ENCODE data around the gene PCDHGB2. TPM values are rescaled to one million over a fixed set of nuclear protein-coding genes. Genes with fewer than 3 reads are reported as not detected.
"Not testable (repeated sequence)": the region's sequence is repeated elsewhere in the genome, so short reads cannot be mapped to it uniquely, and the experiment has no call there.

PCDHGB2 gene
- total RNA-seq, 1 experiment from 2014 or later, result 4.1 TPM

- Mint-ChIP-seq H3K9me3 (peaks cover 66% of the 10 kb centered on the region), H3K27me3 (ENCODE audit: low read depth) (peaks cover 21% of the 10 kb centered on the region), H3K36me3 (peaks cover 76% of the 10 kb centered on the region), H3K4me3 (no peak overlapping the region), H3K4me1 (0 out of 2 replicates have a peak, but pooled peaks cover 3% of the 10 kb centered on the region), H3K27ac (no peak overlapping the region)
- ATAC-seq (no peak), DNase-seq (ENCODE audit: low spot score) (no peak)
- ChIA-PET CTCF (interaction anchor here (1.2 to 1.5 kb wide), 3 partner anchors 10 to 238 kb away, joined by 3 to 4 read pairs (median 4); partner anchors contain the start of genes PCDHGA10 and PCDHGA9), POLR2A (no interaction called here)
- TF ChIP-seq NR2C2 (CRISPR knock-in tag; IDR thresholded peaks at IDR 0.05) (no peak), CTCF (IDR thresholded peaks at IDR 0.05) (no peak)
Measured at GRCh38 chr5:141393267-141393666, 33.5 kb downstream of the PCDHGB2 start.

- H3K27me3 Mint-ChIP-seq (ENCODE audit: low read depth), result peaks cover 17% of the 10 kb centered on the region
- CTCF ChIA-PET, result interaction anchor here (4.3 kb wide), 1 partner anchor 19 kb away, joined by 38 read pairs; the partner anchor contains the start of gene PCDHGA10
- 0 out of 2 replicates have a peak, but pooled peaks have one; percentile 11 for TF ChIP-seq CTCF (IDR thresholded peaks at IDR 0.05)
Measured at GRCh38 chr5:141394401-141395187, 34.8 kb downstream of the PCDHGB2 start.

GRCh38 chr5:141397756-141398551 lies 38.2 kb downstream of the PCDHGB2 start, which contains the start of gene PCDHGB5:
Gene PCDHGB5, plus strand, starts transcription at chr5:141397947. Its CDS starts 181 bp downstream, at chr5:141398128.
- H3K27me3 Mint-ChIP-seq (ENCODE audit: low read depth), result peaks cover 14% of the 10 kb centered on the region
- peak; percentile 93 for ATAC-seq
- H3K9me3 Mint-ChIP-seq, result peaks cover 57% of the 10 kb centered on the region
- peak; percentile 42; the same call in 1 of the 2 replicates for TF ChIP-seq CTCF (IDR thresholded peaks at IDR 0.05)
- H3K4me1 Mint-ChIP-seq, POLR2A ChIA-PET, H3K27ac Mint-ChIP-seq: not testable (repeated sequence)
- DNase-seq (ENCODE audit: low spot score), result peak; percentile 69
- CTCF ChIA-PET, result interaction anchor here (0.7 to 4.3 kb wide), 27 partner anchors 8 to 263 kb away, joined by 3 to 38 read pairs (median 7); partner anchors contain the start of genes PCDHB14, PCDHB15, PCDHB5 and PCDHGA1
- H3K36me3 Mint-ChIP-seq, result peaks cover 66% of the 10 kb centered on the region
- H3K4me3 Mint-ChIP-seq, result peak within 1 kb of the TSS; percentile 63

More at GRCh38 chr5:141394401-141395187, 34.8 kb downstream of the PCDHGB2 start:
- ATAC-seq; H3K4me3 Mint-ChIP-seq; DNase-seq (ENCODE audit: low spot score); H3K27ac Mint-ChIP-seq; H3K4me1 Mint-ChIP-seq; POLR2A ChIA-PET: not testable (repeated sequence)
- Mint-ChIP-seq H3K36me3 (peaks cover 76% of the 10 kb centered on the region), H3K9me3 (peaks cover 63% of the 10 kb centered on the region)

- no peak for TF ChIP-seq PRRX2 (CRISPR knock-in tag; IDR thresholded peaks at IDR 0.05)
- no peak for TF ChIP-seq ZSCAN18 (CRISPR knock-in tag; IDR thresholded peaks at IDR 0.05)
- H3K4me1 Mint-ChIP-seq, result no peaks in the 10 kb centered on the region
- ChIA-PET POLR2A (no interaction called here), CTCF (interaction anchor here (0.6 to 4.3 kb wide), 20 partner anchors 7 to 175 kb away, joined by 3 to 38 read pairs (median 8); partner anchors contain the start of genes PCDHB14, PCDHB15, PCDHGA1 and PCDHGA10)
- H3K9me3 Mint-ChIP-seq, result peaks cover 59% of the 10 kb centered on the region
- ATAC-seq (no peak), DNase-seq (ENCODE audit: low spot score) (no peak)
- H3K36me3 Mint-ChIP-seq, result peaks cover 66% of the 10 kb centered on the region
- peaks cover 14% of the 10 kb centered on the region for H3K27me3 Mint-ChIP-seq (ENCODE audit: low read depth)
- no peak overlapping the region for H3K4me3 Mint-ChIP-seq
- H3K27ac Mint-ChIP-seq, result no peak overlapping the region
Measured at GRCh38 chr5:141398608-141399007, 38.8 kb downstream of the PCDHGB2 start.

All from WTC11 (cell line).